K562 (cell line): ENCODE results near the gene LRFN2. TPM values are rescaled to one million over a fixed set of nuclear protein-coding genes. Genes with fewer than 3 reads are reported as not detected.

Experiments
- ATAC-seq: fragments of 200-7000 bp; cut with Tn5 transposase; 3 replicates; pipeline ENCODE4 v1.9.1; 2020; ENCODE audit warnings: moderate library complexity
- BruUV-seq: library from RNA; stranded (reverse); fragments of 400-500 nt; replicated peaks from 2 replicates; lab custom pipeline; 2021; lab: Mats Ljungman, UMichigan
- CTCF ChIA-PET: fragments of 300-600 bp; formaldehyde crosslinking; extraction: SDS; loops from one replicate; lab custom pipeline; 2021; ENCODE audit warnings: low intra/inter-chr PET ratio; lab: Yijun Ruan, JAX
- POLR2A ChIA-PET: fragments of 300-600, 350-650 bp; sonication (Branson Sonifier 250); formaldehyde crosslinking; extraction: SDS; loops from one replicate; lab custom pipeline; 2021; ENCODE audit warnings: antibody characterized with exemption, inconsistent platforms; lab: Yijun Ruan, JAX
- DNase-seq, 4 experiments: peaks; one replicate each; pipeline versions ENCODE4 v3.0.0 to v3.0.0-alpha.2; 2011 to 2018; ENCODE audit warnings: low spot score in 3 of 4, mixed read lengths in 3 of 4; ENCODE audit errors: extremely low read depth in 1 of 4
- FAIRE-seq: peaks from 2 replicates; lab custom pipeline; 2011; peaks lifted over from hg19 to GRCh38; lab: Jason Lieb, UNC
- H2AFZ ChIP-seq: 2 replicates; pipeline ENCODE4 v1.6.0; 2011; ENCODE audit warnings: low read depth, low read length, control low read depth, inconsistent platforms
- H3K27ac ChIP-seq: fragments of 200-600 bp; 3 replicates; pipeline ENCODE4 v1.8.0; 2011; ENCODE audit warnings: low read depth, mild to moderate bottlenecking, control low read depth, inconsistent platforms, low read length, moderate library complexity, mixed read lengths; ENCODE audit errors: extremely low read depth
- H3K27me3 ChIP-seq, 2 experiments: fragments of 300-600 bp in 1 of 2; 2 replicates in 1 of 2; 3 replicates in 1 of 2; pipeline versions ENCODE4 v1.6.0 to v1.8.0; 2011; ENCODE audit warnings: inconsistent platforms in 2 of 2, low read length in 2 of 2, mild to moderate bottlenecking in 1 of 2, mixed read lengths in 1 of 2, moderate library complexity in 1 of 2; ENCODE audit not compliant: control insufficient read depth in 2 of 2, insufficient read depth in 2 of 2
- H3K36me3 ChIP-seq: fragments of 300-600 bp; 3 replicates; pipeline ENCODE4 v1.8.0; 2011; ENCODE audit warnings: mild to moderate bottlenecking, low read length, inconsistent platforms; ENCODE audit not compliant: control insufficient read depth, insufficient read depth
- H3K4me1 ChIP-seq, 2 experiments: fragments of 200-600 bp in 1 of 2; replicated peaks in 1 of 2; 2 replicates in 1 of 2; 3 replicates in 1 of 2; pipeline versions ENCODE4 v1.5.1 to v1.8.0; 2011; ENCODE audit warnings: inconsistent platforms in 2 of 2, low read length in 2 of 2, mild to moderate bottlenecking in 1 of 2, mixed read lengths in 1 of 2, moderate library complexity in 1 of 2; ENCODE audit not compliant: control insufficient read depth in 2 of 2, insufficient read depth in 2 of 2
- H3K4me2 ChIP-seq: 2 replicates; pipeline ENCODE4 v1.6.1; 2011; ENCODE audit warnings: low read length, control low read depth, inconsistent platforms, mixed read lengths; ENCODE audit not compliant: insufficient read depth
- H3K4me3 ChIP-seq: fragments of 200-600 bp; sonication (generic), shearing (Covaris generic); 2 replicates; pipeline ENCODE4 v1.5.1; 2016; ENCODE audit warnings: control low read depth, inconsistent platforms
- H3K79me2 ChIP-seq: fragments of 200-600 bp; 3 replicates; pipeline ENCODE4 v1.8.0; 2011; ENCODE audit warnings: low read length, inconsistent platforms; ENCODE audit not compliant: control insufficient read depth, insufficient read depth
- H3K9ac ChIP-seq, 2 experiments: 2 replicates each; pipeline versions ENCODE4 v1.6.0 to v1.6.1; 2011; ENCODE audit warnings: low read depth in 2 of 2, low read length in 2 of 2, control low read depth in 1 of 2, inconsistent platforms in 1 of 2, mild to moderate bottlenecking in 1 of 2, mixed read lengths in 1 of 2; ENCODE audit not compliant: insufficient read depth in 1 of 2
- H3K9me1 ChIP-seq: one replicate; pipeline ENCODE4 v1.6.0; 2011; ENCODE audit warnings: inconsistent platforms, mild to moderate bottlenecking, low read length, moderate library complexity; ENCODE audit not compliant: control insufficient read depth, insufficient read depth
- H3K9me3 ChIP-seq: replicated peaks from 2 replicates; pipeline ENCODE4 v1.5.1; 2011; ENCODE audit warnings: low read depth, low read length, inconsistent platforms; ENCODE audit not compliant: control insufficient read depth, insufficient read depth
- H4K20me1 ChIP-seq: replicated peaks from 2 replicates; pipeline ENCODE4 v1.6.1; 2011; ENCODE audit warnings: low read length, inconsistent platforms, mixed read lengths; ENCODE audit not compliant: control insufficient read depth, insufficient read depth
- E2F6 ChIP-seq, 2 experiments: IDR thresholded peaks; 2 replicates each; pipeline ENCODE4 v1.6.1; 2011; ENCODE audit warnings: borderline replicate concordance in 1 of 2, control low read depth in 1 of 2, low read depth in 1 of 2, low read length in 1 of 2, mild to moderate bottlenecking in 1 of 2, mixed read lengths in 1 of 2, moderate library complexity in 1 of 2; ENCODE audit not compliant: insufficient read depth in 1 of 2, insufficient read length in 1 of 2, poor library complexity in 1 of 2, severe bottlenecking in 1 of 2; ENCODE audit errors: extremely low read depth in 1 of 2
- JUND ChIP-seq, 2 experiments: IDR thresholded peaks; 2 replicates in 1 of 2; 3 replicates in 1 of 2; pipeline ENCODE4 v1.6.1; 2011; ENCODE audit warnings: borderline replicate concordance in 2 of 2, low read depth in 2 of 2, low read length in 2 of 2, improper control_type of control experiment in 1 of 2, missing biosample characterization in 1 of 2, missing genetic modification characterization in 1 of 2, missing genetic modification reagents in 1 of 2
- NR0B1 ChIP-seq: fragments of 450-650 bp; IDR thresholded peaks from one replicate; pipeline ENCODE4 v1.6.1; 2018; ENCODE audit warnings: mild to moderate bottlenecking, moderate library complexity; ENCODE audit not compliant: partially characterized antibody
- OTX1 ChIP-seq: fragments of 450-650 bp; formaldehyde crosslinking; IDR thresholded peaks from 2 replicates; pipeline ENCODE4 v1.4.0; 2022; ENCODE audit warnings: mild to moderate bottlenecking
- POLR2AphosphoS5 ChIP-seq: IDR thresholded peaks from 2 replicates; pipeline ENCODE4 v1.6.1; 2011; ENCODE audit warnings: mild to moderate bottlenecking, low read depth, low read length, moderate library complexity; ENCODE audit not compliant: control insufficient read depth, insufficient read depth
- RBM34 ChIP-seq: fragments of 200-400 bp; formaldehyde crosslinking; IDR thresholded peaks from 2 replicates; pipeline ENCODE4 v1.6.1; 2018; ENCODE audit warnings: low read length, borderline replicate concordance; ENCODE audit not compliant: insufficient read depth
- SNIP1 ChIP-seq: fragments of 450-650 bp; IDR thresholded peaks from 2 replicates; pipeline ENCODE4 v1.7.1; 2017; ENCODE audit warnings: low read depth, mild to moderate bottlenecking
- SPI1 ChIP-seq: IDR thresholded peaks from 2 replicates; pipeline ENCODE4 v1.6.1; 2011; ENCODE audit warnings: low read depth, low read length, control low read depth, borderline replicate concordance
- ZFPM2 ChIP-seq: fragments of 250-450 bp; sonication (Bioruptor Pico); IDR thresholded peaks from 2 replicates; pipeline ENCODE4 v1.5.1; 2022; ENCODE audit warnings: mild to moderate bottlenecking
- ZNF3 ChIP-seq: fragments of 250-450 bp; sonication (Bioruptor Pico); IDR thresholded peaks from 2 replicates; pipeline ENCODE4 v1.5.0; 2021; ENCODE audit warnings: mild to moderate bottlenecking, moderate library complexity
- ZNF41 ChIP-seq: fragments of 250-450 bp; sonication (Bioruptor Pico); conservative IDR thresholded peaks from 2 replicates; pipeline ENCODE4 v1.4.0; 2020; ENCODE audit warnings: mild to moderate bottlenecking
- WGBS: fragments of 100-300 bp; shearing (Covaris generic); methylation state at CpG from one replicate; pipeline ENCODE4 v1.1.6; 2016; ENCODE audit warnings: low coverage, mixed read lengths; ENCODE audit not compliant: insufficient coverage; ENCODE audit errors: missing lambda C conversion rate; 5-methylcytosine and 5-hydroxymethylcytosine counted together
- in situ Hi-C: fragments of 300-500 bp; cut with MboI; formaldehyde crosslinking; loops from 4 replicates; pipeline ENCODE4 v1.15.0; 2018; ENCODE audit warnings: inconsistent platforms, mixed read lengths
- intact Hi-C: fragments of 100-400 bp; cut with micrococcal nuclease; formaldehyde crosslinking; loops from 2 replicates; pipeline ENCODE4 v1.14.2; 2022
- polyA plus RNA-seq, 8 experiments: library from polyadenylated mRNA; depleted of rRNA in 4 of 8; stranded (reverse) in 5 of 8; unstranded in 3 of 8; fragments of >200 nt; fragmentation: Nextera tagmentation in 2 of 8; fragmentation: Illumina TruSeq in 1 of 8; extraction: Ambion mirVana in 2 of 8; extraction: Trizol in 1 of 8; gene quantifications; 2 replicates each; pipeline versions ENCODE4 v1.2.1 to v1.2.3, GENCODE V29; 2011 to 2014; ENCODE audit warnings: inconsistent platforms in 1 of 8, missing spikeins in 1 of 8
- total RNA-seq, 7 experiments: library from RNA; depleted of rRNA in 6 of 7; stranded (reverse); fragments of >200 nt in 6 of 7; fragmentation: Illumina TruSeq in 2 of 7; extraction: Trizol in 2 of 7; gene quantifications; 2 replicates each; pipeline versions ENCODE4 v1.2.1 to v1.2.3, GENCODE V29; 2011 to 2021; ENCODE audit warnings: low replicate concordance in 1 of 7

The LRFN2 gene
- total and polyA plus RNA-seq, 9 of the 15 experiments (the other 6 are each of a cell fraction or from before 2014, with no cell fraction given), result not detected

GRCh38 chr6:40457261-40457660 is 129.9 kb downstream of the LRFN2 start:
- no peaks in the 10 kb centered on the region for H3K36me3 ChIP-seq
- H3K9me3 ChIP-seq, result no peaks in the 10 kb centered on the region
- no peak for TF ChIP-seq POLR2AphosphoS5
- TF ChIP-seq, all 486 proteins: peak for 0
- Histone ChIP-seq H3K4me2 (no peak overlapping the region), H3K27me3 (no peaks in the 10 kb centered on the region), H3K9ac (no peak overlapping the region), H3K4me3 (no peak overlapping the region), H3K79me2 (no peaks in the 10 kb centered on the region), H3K27ac (no peak overlapping the region), H4K20me1 (0 out of 2 replicates have a peak, but pooled peaks cover 2% of the 10 kb centered on the region), H2AFZ (no peak overlapping the region), H3K9me1 (no peaks in the 10 kb centered on the region), H3K4me1 (no peaks in the 10 kb centered on the region)
- intact Hi-C loops, result no loop called here
- in situ Hi-C loops, result no loop called here
- 0% methylated on average over 1 of the region's 1 CpG for WGBS
- FAIRE-seq (no peak), ATAC-seq (no peak), DNase-seq (no peak)
- ChIA-PET POLR2A (interaction anchor here (0.7 kb wide), 1 partner anchor 90 kb away, joined by 4 read pairs; no protein-coding TSS in a partner anchor), CTCF (no interaction called here)
- no TSS peak for BruUV-seq

- CTCF ChIA-PET, result no interaction called here
- intact Hi-C loops, result no loop called here
- TF ChIP-seq SNIP1 (no peak), OTX1 (CRISPR knock-in tag) (no peak), RBM34 (no peak), SPI1 (no peak), JUND (IDR thresholded peaks at IDR 0.05; ENCODE audit: borderline replicate concordance, low read depth, low read length) (no peak), JUND (tag; IDR thresholded peaks at IDR 0.05; ENCODE audit: borderline replicate concordance, low read depth, low read length) (no peak), ZFPM2 (CRISPR knock-in tag) (no peak), E2F6 (IDR thresholded peaks at IDR 0.05; ENCODE audit: borderline replicate concordance in 1 of 2, extremely low read depth in 1 of 2, insufficient read depth in 1 of 2, insufficient read length in 1 of 2, low read depth in 1 of 2, low read length in 1 of 2, poor library complexity in 1 of 2, severe bottlenecking in 1 of 2) (no peak), ZNF41 (no peak), NR0B1 (no peak), ZNF3 (CRISPR knock-in tag) (no peak)
These were observed 130.7 kb downstream of the LRFN2 start for GRCh38 chr6:40456390-40457013.

More at GRCh38 chr6:40456390-40457013, 130.7 kb downstream of the LRFN2 start:
- H3K27me3 ChIP-seq, result no peaks in the 10 kb centered on the region
- 0 out of 2 replicates have a peak, but pooled peaks cover 2% of the 10 kb centered on the region for H4K20me1 ChIP-seq
- no peaks in the 10 kb centered on the region for H3K4me1 ChIP-seq
- H3K4me3 ChIP-seq, result no peak overlapping the region
- POLR2A ChIA-PET, result interaction anchor here (0.6 to 0.7 kb wide), 2 partner anchors 224 to 1389 kb away, joined by 3 to 5 read pairs; no protein-coding TSS in a partner anchor
- no peak overlapping the region for H3K4me2 ChIP-seq
- no peak overlapping the region for H3K9ac ChIP-seq
- H3K9me3 ChIP-seq, result no peaks in the 10 kb centered on the region
- no TSS peak for BruUV-seq
- H2AFZ ChIP-seq, result no peak overlapping the region
- in situ Hi-C loops, result no loop called here
- H3K9me1 ChIP-seq, result no peaks in the 10 kb centered on the region
- WGBS, result 2% methylated on average over 5 of the region's 5 CpGs
- DNase-seq (no peak), FAIRE-seq (no peak), ATAC-seq (no peak)
- no peaks in the 10 kb centered on the region for H3K36me3 ChIP-seq
- no peaks in the 10 kb centered on the region for H3K79me2 ChIP-seq
- no peak overlapping the region for H3K27ac ChIP-seq
